K562 (cell line): ENCODE measurements around the gene TBC1D16. TPM values are rescaled to one million over a fixed set of nuclear protein-coding genes. Genes with fewer than 3 reads are reported as not detected.

Source experiments
- ATAC-seq: fragments of 200-7000 bp; cut with Tn5 transposase; 3 replicates; pipeline ENCODE4 v1.9.1; 2020; ENCODE audit warnings: moderate library complexity
- BruUV-seq: library from RNA; stranded (reverse); fragments of 400-500 nt; replicated peaks from 2 replicates; lab custom pipeline; 2021; lab: Mats Ljungman, UMichigan
- CTCF ChIA-PET: fragments of 300-600 bp; formaldehyde crosslinking; extraction: SDS; loops from one replicate; lab custom pipeline; 2021; ENCODE audit warnings: low intra/inter-chr PET ratio; lab: Yijun Ruan, JAX
- POLR2A ChIA-PET: fragments of 300-600, 350-650 bp; sonication (Branson Sonifier 250); formaldehyde crosslinking; extraction: SDS; loops from one replicate; lab custom pipeline; 2021; ENCODE audit warnings: antibody characterized with exemption, inconsistent platforms; lab: Yijun Ruan, JAX
- DNase-seq, 4 experiments: peaks; one replicate each; pipeline versions ENCODE4 v3.0.0 to v3.0.0-alpha.2; 2011 to 2018; ENCODE audit warnings: low spot score in 3 of 4, mixed read lengths in 3 of 4; ENCODE audit errors: extremely low read depth in 1 of 4
- FAIRE-seq: peaks from 2 replicates; lab custom pipeline; 2011; peaks lifted over from hg19 to GRCh38; lab: Jason Lieb, UNC
- H2AFZ ChIP-seq: 2 replicates; pipeline ENCODE4 v1.6.0; 2011; ENCODE audit warnings: low read depth, low read length, control low read depth, inconsistent platforms
- H3K27ac ChIP-seq: fragments of 200-600 bp; 3 replicates; pipeline ENCODE4 v1.8.0; 2011; ENCODE audit warnings: low read depth, mild to moderate bottlenecking, control low read depth, inconsistent platforms, low read length, moderate library complexity, mixed read lengths; ENCODE audit errors: extremely low read depth
- H3K27me3 ChIP-seq, 2 experiments: fragments of 300-600 bp in 1 of 2; 2 replicates in 1 of 2; 3 replicates in 1 of 2; pipeline versions ENCODE4 v1.6.0 to v1.8.0; 2011; ENCODE audit warnings: inconsistent platforms in 2 of 2, low read length in 2 of 2, mild to moderate bottlenecking in 1 of 2, mixed read lengths in 1 of 2, moderate library complexity in 1 of 2; ENCODE audit not compliant: control insufficient read depth in 2 of 2, insufficient read depth in 2 of 2
- H3K36me3 ChIP-seq: fragments of 300-600 bp; 3 replicates; pipeline ENCODE4 v1.8.0; 2011; ENCODE audit warnings: mild to moderate bottlenecking, low read length, inconsistent platforms; ENCODE audit not compliant: control insufficient read depth, insufficient read depth
- H3K4me1 ChIP-seq, 2 experiments: fragments of 200-600 bp in 1 of 2; replicated peaks in 1 of 2; 2 replicates in 1 of 2; 3 replicates in 1 of 2; pipeline versions ENCODE4 v1.5.1 to v1.8.0; 2011; ENCODE audit warnings: inconsistent platforms in 2 of 2, low read length in 2 of 2, mild to moderate bottlenecking in 1 of 2, mixed read lengths in 1 of 2, moderate library complexity in 1 of 2; ENCODE audit not compliant: control insufficient read depth in 2 of 2, insufficient read depth in 2 of 2
- H3K4me2 ChIP-seq: 2 replicates; pipeline ENCODE4 v1.6.1; 2011; ENCODE audit warnings: low read length, control low read depth, inconsistent platforms, mixed read lengths; ENCODE audit not compliant: insufficient read depth
- H3K4me3 ChIP-seq: fragments of 200-600 bp; sonication (generic), shearing (Covaris generic); 2 replicates; pipeline ENCODE4 v1.5.1; 2016; ENCODE audit warnings: control low read depth, inconsistent platforms
- H3K79me2 ChIP-seq: fragments of 200-600 bp; 3 replicates; pipeline ENCODE4 v1.8.0; 2011; ENCODE audit warnings: low read length, inconsistent platforms; ENCODE audit not compliant: control insufficient read depth, insufficient read depth
- H3K9ac ChIP-seq, 2 experiments: 2 replicates each; pipeline versions ENCODE4 v1.6.0 to v1.6.1; 2011; ENCODE audit warnings: low read depth in 2 of 2, low read length in 2 of 2, control low read depth in 1 of 2, inconsistent platforms in 1 of 2, mild to moderate bottlenecking in 1 of 2, mixed read lengths in 1 of 2; ENCODE audit not compliant: insufficient read depth in 1 of 2
- H3K9me1 ChIP-seq: one replicate; pipeline ENCODE4 v1.6.0; 2011; ENCODE audit warnings: inconsistent platforms, mild to moderate bottlenecking, low read length, moderate library complexity; ENCODE audit not compliant: control insufficient read depth, insufficient read depth
- H3K9me3 ChIP-seq: replicated peaks from 2 replicates; pipeline ENCODE4 v1.5.1; 2011; ENCODE audit warnings: low read depth, low read length, inconsistent platforms; ENCODE audit not compliant: control insufficient read depth, insufficient read depth
- H4K20me1 ChIP-seq: replicated peaks from 2 replicates; pipeline ENCODE4 v1.6.1; 2011; ENCODE audit warnings: low read length, inconsistent platforms, mixed read lengths; ENCODE audit not compliant: control insufficient read depth, insufficient read depth
- ATF3 ChIP-seq, 2 experiments: fragments of 450-650 bp in 1 of 2; sonication (generic) in 1 of 2; formaldehyde crosslinking in 1 of 2; IDR thresholded peaks in 1 of 2; conservative IDR thresholded peaks in 1 of 2; 2 replicates each; pipeline versions ENCODE4 v1.6.1 to v1.8.1; 2016 to 2023; ENCODE audit warnings: mild to moderate bottlenecking in 2 of 2, moderate library complexity in 2 of 2, inconsistent platforms in 1 of 2, missing genetic modification reagents in 1 of 2
- ATF7 ChIP-seq: fragments of 450-650 bp; IDR thresholded peaks from 2 replicates; pipeline ENCODE4 v1.7.1; 2014; ENCODE audit warnings: mild to moderate bottlenecking, moderate library complexity
- BACH1 ChIP-seq: fragments of 200-800 bp; sonication (Bioruptor generic); IDR thresholded peaks from 2 replicates; pipeline ENCODE4 v1.6.1; 2016; ENCODE audit warnings: missing genetic modification characterization, missing compliant biosample characterization
- CEBPG ChIP-seq, 3 experiments: fragments of 200-800 bp in 1 of 3; sonication (Bioruptor generic) in 1 of 3; sonication (generic) in 1 of 3; formaldehyde crosslinking in 1 of 3; IDR thresholded peaks in 2 of 3; conservative IDR thresholded peaks in 1 of 3; 2 replicates each; pipeline versions ENCODE4 v1.6.1 to v1.8.0; 2016 to 2022; ENCODE audit warnings: missing compliant biosample characterization in 2 of 3, missing genetic modification characterization in 2 of 3, mild to moderate bottlenecking in 1 of 3, missing genetic modification reagents in 1 of 3
- CTBP1 ChIP-seq: fragments of 450-650 bp; IDR thresholded peaks from 2 replicates; pipeline ENCODE4 v1.6.1; 2016; ENCODE audit warnings: borderline replicate concordance
- ELK3 ChIP-seq: fragments of 450-650 bp; formaldehyde crosslinking; IDR thresholded peaks from 2 replicates; pipeline ENCODE4 v1.4.0; 2020; ENCODE audit warnings: mild to moderate bottlenecking
- LCOR ChIP-seq: sonication (generic); formaldehyde crosslinking; IDR thresholded peaks from 2 replicates; pipeline ENCODE4 v1.8.0; 2022; ENCODE audit warnings: mild to moderate bottlenecking, missing genetic modification reagents
- LEF1 ChIP-seq: fragments of 450-650 bp; IDR thresholded peaks from 2 replicates; pipeline ENCODE4 v1.6.1; 2016; ENCODE audit warnings: mild to moderate bottlenecking
- MTA3 ChIP-seq: fragments of 450-650 bp; formaldehyde crosslinking; IDR thresholded peaks from 2 replicates; pipeline ENCODE4 v1.6.1; 2017; ENCODE audit warnings: mild to moderate bottlenecking, borderline replicate concordance
- PHF21A ChIP-seq: fragments of 450-650 bp; IDR thresholded peaks from 2 replicates; pipeline ENCODE4 v1.6.1; 2017; ENCODE audit warnings: low read depth, borderline replicate concordance
- TRIM24 ChIP-seq, 2 experiments: fragments of 450-650 bp; IDR thresholded peaks; 2 replicates each; pipeline ENCODE4 v1.6.1; 2016
- VEZF1 ChIP-seq: fragments of 200-800 bp; sonication (Bioruptor generic); IDR thresholded peaks from 2 replicates; pipeline ENCODE4 v1.6.1; 2017; ENCODE audit warnings: missing genetic modification characterization, missing compliant biosample characterization
- ZMIZ1 ChIP-seq, 2 experiments: fragments of 150-350 bp in 1 of 2; IDR thresholded peaks; 2 replicates each; pipeline ENCODE4 v1.6.1; 2012 to 2016; ENCODE audit warnings: low read depth in 2 of 2, low read length in 2 of 2, mild to moderate bottlenecking in 1 of 2, moderate library complexity in 1 of 2
- ZNF282 ChIP-seq: sonication (generic); formaldehyde crosslinking; IDR thresholded peaks from 2 replicates; pipeline ENCODE4 v1.8.1; 2023; ENCODE audit warnings: missing genetic modification reagents
- WGBS: fragments of 100-300 bp; shearing (Covaris generic); methylation state at CpG from one replicate; pipeline ENCODE4 v1.1.6; 2016; ENCODE audit warnings: low coverage, mixed read lengths; ENCODE audit not compliant: insufficient coverage; ENCODE audit errors: missing lambda C conversion rate; 5-methylcytosine and 5-hydroxymethylcytosine counted together
- in situ Hi-C: fragments of 300-500 bp; cut with MboI; formaldehyde crosslinking; loops from 4 replicates; pipeline ENCODE4 v1.15.0; 2018; ENCODE audit warnings: inconsistent platforms, mixed read lengths
- intact Hi-C: fragments of 100-400 bp; cut with micrococcal nuclease; formaldehyde crosslinking; loops from 2 replicates; pipeline ENCODE4 v1.14.2; 2022
- polyA plus RNA-seq, 8 experiments: library from polyadenylated mRNA; depleted of rRNA in 4 of 8; stranded (reverse) in 5 of 8; unstranded in 3 of 8; fragments of >200 nt; fragmentation: Nextera tagmentation in 2 of 8; fragmentation: Illumina TruSeq in 1 of 8; extraction: Ambion mirVana in 2 of 8; extraction: Trizol in 1 of 8; gene quantifications; 2 replicates each; pipeline versions ENCODE4 v1.2.1 to v1.2.3, GENCODE V29; 2011 to 2014; ENCODE audit warnings: inconsistent platforms in 1 of 8, missing spikeins in 1 of 8
- total RNA-seq, 7 experiments: library from RNA; depleted of rRNA in 6 of 7; stranded (reverse); fragments of >200 nt in 6 of 7; fragmentation: Illumina TruSeq in 2 of 7; extraction: Trizol in 2 of 7; gene quantifications; 2 replicates each; pipeline versions ENCODE4 v1.2.1 to v1.2.3, GENCODE V29; 2011 to 2021; ENCODE audit warnings: low replicate concordance in 1 of 7

The TBC1D16 gene
- total and polyA plus RNA-seq, 9 of the 15 experiments (the other 6 are each of a cell fraction or from before 2014, with no cell fraction given) = 0.01 to 0.20 (median 0.03) TPM; not detected in 1

- under 1% methylated on average over 10 of the region's 10 CpGs for WGBS
- Histone ChIP-seq H3K36me3 (no peaks in the 10 kb centered on the region), H3K27ac (no peak overlapping the region), H3K4me2 (no peak overlapping the region), H3K27me3 (peaks cover 57 to 68% of the 10 kb centered on the region in 2 experiments), H3K9me1 (no peaks in the 10 kb centered on the region), H4K20me1 (no peaks in the 10 kb centered on the region; the same call in 1 of the 2 replicates), H3K4me1 (no peaks in the 10 kb centered on the region), H3K4me3 (no peak overlapping the region), H3K79me2 (no peaks in the 10 kb centered on the region), H3K9ac (no peak overlapping the region), H2AFZ (no peak overlapping the region), H3K9me3 (peaks cover 2% of the 10 kb centered on the region; the same call in 1 of the 2 replicates)
- no TSS peak for BruUV-seq
- ATAC-seq (peak; percentile 55), FAIRE-seq (no peak), DNase-seq (no peak)
- in situ Hi-C loops = no loop called here
- ChIA-PET CTCF (no interaction called here), POLR2A (interaction anchor here (0.9 kb wide), 1 partner anchor 77 kb away, joined by 4 read pairs; no protein-coding TSS in a partner anchor)
- intact Hi-C loops = no loop called here
- TF ChIP-seq TRIM24 (IDR thresholded peaks at IDR 0.05) = peak; percentile 33 to 50; a peak in 2 of 4 replicates
- TF ChIP-seq MTA3 = no peak
- TF ChIP-seq CTBP1 = peak; percentile 31; the same call in 1 of the 2 replicates
- TF ChIP-seq VEZF1 = no peak
- TF ChIP-seq BACH1 (tag) = no peak
- no peak for TF ChIP-seq LCOR
- no peak for TF ChIP-seq PHF21A
- peak; percentile 88 for TF ChIP-seq CEBPG (CRISPR knock-in tag; IDR thresholded peaks at IDR 0.05)
- TF ChIP-seq CEBPG (tag; conservative IDR thresholded peaks at IDR 0.05 in 1 of 2, IDR thresholded peaks at IDR 0.05 in 1 of 2) = peak; percentile 78 to 93
- peak; percentile 90 for TF ChIP-seq ATF3 (IDR thresholded peaks at IDR 0.05)
- TF ChIP-seq ATF3 (CRISPR knock-in tag; conservative IDR thresholded peaks at IDR 0.05) = no peak
- TF ChIP-seq ELK3 (CRISPR knock-in tag) = no peak
- peak; percentile 54 for TF ChIP-seq ATF7
- TF ChIP-seq ZNF282 (CRISPR knock-in tag) = no peak
- no peak for TF ChIP-seq LEF1
- TF ChIP-seq ZMIZ1 (IDR thresholded peaks at IDR 0.05; ENCODE audit: low read depth in 2 of 2, low read length in 2 of 2) = no peak
Measured at GRCh38 chr17:79902146-79902791, 133.4 kb downstream of the TBC1D16 start.
